Trophoblast cell (in vitro differentiated cells and primary cell): ENCODE results near the gene SF3B2.

Experiments used
- DNase-seq, 2 donors: peaks; one replicate each; pipeline ENCODE4 v3.0.0-alpha.2; 2016
- H2AFZ ChIP-seq: 2 replicates; pipeline ENCODE4 v1.6.1; 2013; ENCODE audit warnings: low read length, moderate library complexity, mild to moderate bottlenecking; ENCODE audit not compliant: insufficient read depth, poor library complexity
- H2AK5ac ChIP-seq: 2 replicates; pipeline ENCODE4 v1.6.1; 2013; ENCODE audit warnings: mild to moderate bottlenecking, low read length
- H2BK120ac ChIP-seq: 2 replicates; pipeline ENCODE4 v1.6.1; 2013; ENCODE audit warnings: low read length, mild to moderate bottlenecking, moderate library complexity; ENCODE audit not compliant: insufficient read depth, poor library complexity
- H2BK12ac ChIP-seq: 2 replicates; pipeline ENCODE4 v1.6.1; 2013; ENCODE audit warnings: mild to moderate bottlenecking, low read length, moderate library complexity
- H2BK5ac ChIP-seq: 2 replicates; pipeline ENCODE4 v1.6.1; 2013; ENCODE audit warnings: low read length, low read depth, moderate library complexity, mild to moderate bottlenecking; ENCODE audit not compliant: poor library complexity
- H3K14ac ChIP-seq: 2 replicates; pipeline ENCODE4 v1.6.1; 2013; ENCODE audit warnings: mild to moderate bottlenecking, low read length
- H3K18ac ChIP-seq: 2 replicates; pipeline ENCODE4 v1.6.1; 2013; ENCODE audit warnings: mild to moderate bottlenecking, low read length
- H3K23ac ChIP-seq: 2 replicates; pipeline ENCODE4 v1.6.1; 2013; ENCODE audit warnings: low read length
- H3K27ac ChIP-seq: 2 replicates; pipeline ENCODE4 v1.5.1; 2013; ENCODE audit warnings: low read depth, mild to moderate bottlenecking, inconsistent platforms, low read length, moderate library complexity
- H3K27me3 ChIP-seq: 2 replicates; pipeline ENCODE4 v1.6.1; 2013; ENCODE audit warnings: inconsistent platforms, mild to moderate bottlenecking, low read length, moderate library complexity; ENCODE audit not compliant: insufficient read depth
- H3K36me3 ChIP-seq, 2 experiments: 1 replicate in 1 of 2; 2 replicates in 1 of 2; pipeline ENCODE4 v1.6.1; 2013; ENCODE audit warnings: low read length in 2 of 2, mild to moderate bottlenecking in 2 of 2, moderate library complexity in 1 of 2; ENCODE audit not compliant: insufficient read depth in 2 of 2, control insufficient read depth in 1 of 2
- H3K4ac ChIP-seq: 2 replicates; pipeline ENCODE4 v1.6.1; 2013; ENCODE audit warnings: low read depth, mild to moderate bottlenecking, low read length, moderate library complexity
- H3K4me1 ChIP-seq, 2 experiments: 1 replicate in 1 of 2; 2 replicates in 1 of 2; pipeline ENCODE4 v1.6.1; 2013; ENCODE audit warnings: low read length in 2 of 2, mild to moderate bottlenecking in 2 of 2, moderate library complexity in 1 of 2; ENCODE audit not compliant: insufficient read depth in 2 of 2, control insufficient read depth in 1 of 2
- H3K4me2 ChIP-seq: 2 replicates; pipeline ENCODE4 v1.6.1; 2013; ENCODE audit warnings: inconsistent platforms, mild to moderate bottlenecking, low read length, moderate library complexity
- H3K4me3 ChIP-seq: 2 replicates; pipeline ENCODE4 v1.5.1; 2013; ENCODE audit warnings: mild to moderate bottlenecking, low read depth, low read length, inconsistent platforms
- H3K79me1 ChIP-seq: one replicate; pipeline ENCODE4 v1.6.1; 2013; ENCODE audit warnings: low read length
- H3K79me2 ChIP-seq: 2 replicates; pipeline ENCODE4 v1.6.1; 2013; ENCODE audit warnings: low read length, mild to moderate bottlenecking; ENCODE audit not compliant: control insufficient read depth, insufficient read depth, poor library complexity
- H3K9ac ChIP-seq: 2 replicates; pipeline ENCODE4 v1.6.1; 2013; ENCODE audit warnings: mild to moderate bottlenecking, low read length
- H3K9me3 ChIP-seq: 2 replicates; pipeline ENCODE4 v1.6.1; 2013; ENCODE audit warnings: low read depth, mild to moderate bottlenecking, control low read depth, inconsistent platforms, low read length; ENCODE audit not compliant: insufficient read depth
- H4K12ac ChIP-seq: 2 replicates; pipeline ENCODE4 v1.6.1; 2013; ENCODE audit warnings: low read depth, mild to moderate bottlenecking, low read length, moderate library complexity
- H4K8ac ChIP-seq: 2 replicates; pipeline ENCODE4 v1.6.1; 2013; ENCODE audit warnings: low read depth, mild to moderate bottlenecking, low read length, moderate library complexity
- H4K91ac ChIP-seq: one replicate; pipeline ENCODE4 v1.6.1; 2013; ENCODE audit warnings: low read depth, mild to moderate bottlenecking, low read length, moderate library complexity
- WGBS: extraction: QIAGEN DNeasy Blood & Tissue Kit; methylation state at CpG from one replicate; pipeline ENCODE4 v1.1.7; 2013; ENCODE audit warnings: missing lambda C conversion rate; ENCODE audit not compliant: insufficient read length, insufficient coverage; ENCODE audit errors: extremely low coverage; 5-methylcytosine and 5-hydroxymethylcytosine counted together

SF3B2 gene

GRCh38 chr11:66118847-66119246 lies 66.7 kb downstream of the SF3B2 start:
- H3K9ac ChIP-seq: no peak overlapping the region
- peak overlapping the region; percentile 95 for H3K27ac ChIP-seq
- H3K4me3 ChIP-seq: no peak overlapping the region
- peak overlapping the region; percentile 82 for H2BK5ac ChIP-seq
- WGBS: no CpG with 5 or more reads among the region's 3 CpGs
- no peaks in the 10 kb centered on the region for H3K36me3 ChIP-seq
- H2AK5ac ChIP-seq: peak overlapping the region; percentile 31
- peak overlapping the region; percentile 69 for H3K14ac ChIP-seq
- peaks cover 7% of the 10 kb centered on the region for H3K79me2 ChIP-seq
- peak overlapping the region; percentile 88 for H4K91ac ChIP-seq
- H3K18ac ChIP-seq: peak overlapping the region; percentile 69
- no peak overlapping the region for H2AFZ ChIP-seq
- H2BK120ac ChIP-seq: peak overlapping the region; percentile 84
- peak overlapping the region; percentile 31 for H3K4ac ChIP-seq
- no peak for DNase-seq
- no peak overlapping the region for H3K23ac ChIP-seq
- H4K8ac ChIP-seq: peak overlapping the region; percentile 67
- peak overlapping the region; percentile 93 for H2BK12ac ChIP-seq
- peak overlapping the region; percentile 13 for H4K12ac ChIP-seq
- no peaks in the 10 kb centered on the region for H3K27me3 ChIP-seq
- H3K9me3 ChIP-seq: no peaks in the 10 kb centered on the region
- peak overlapping the region; percentile 23 for H3K4me2 ChIP-seq
- H3K4me1 ChIP-seq: peaks cover 27% of the 10 kb centered on the region in 2 experiments
- H3K79me1 ChIP-seq: peaks cover 21% of the 10 kb centered on the region
